ENCODE measurements around the gene TRIL. TPM values are rescaled to one million over a fixed set of nuclear protein-coding genes. Genes with fewer than 3 reads are reported as not detected.

Gene TRIL
- total and polyA plus RNA-seq, 2 experiments from 2014 or later: 0.95 to 4.5 TPM

GRCh38 chr7:28937619-28938018 lies 20.5 kb downstream of the TRIL start (continued):
- TF ChIP-seq, protein P1, sequence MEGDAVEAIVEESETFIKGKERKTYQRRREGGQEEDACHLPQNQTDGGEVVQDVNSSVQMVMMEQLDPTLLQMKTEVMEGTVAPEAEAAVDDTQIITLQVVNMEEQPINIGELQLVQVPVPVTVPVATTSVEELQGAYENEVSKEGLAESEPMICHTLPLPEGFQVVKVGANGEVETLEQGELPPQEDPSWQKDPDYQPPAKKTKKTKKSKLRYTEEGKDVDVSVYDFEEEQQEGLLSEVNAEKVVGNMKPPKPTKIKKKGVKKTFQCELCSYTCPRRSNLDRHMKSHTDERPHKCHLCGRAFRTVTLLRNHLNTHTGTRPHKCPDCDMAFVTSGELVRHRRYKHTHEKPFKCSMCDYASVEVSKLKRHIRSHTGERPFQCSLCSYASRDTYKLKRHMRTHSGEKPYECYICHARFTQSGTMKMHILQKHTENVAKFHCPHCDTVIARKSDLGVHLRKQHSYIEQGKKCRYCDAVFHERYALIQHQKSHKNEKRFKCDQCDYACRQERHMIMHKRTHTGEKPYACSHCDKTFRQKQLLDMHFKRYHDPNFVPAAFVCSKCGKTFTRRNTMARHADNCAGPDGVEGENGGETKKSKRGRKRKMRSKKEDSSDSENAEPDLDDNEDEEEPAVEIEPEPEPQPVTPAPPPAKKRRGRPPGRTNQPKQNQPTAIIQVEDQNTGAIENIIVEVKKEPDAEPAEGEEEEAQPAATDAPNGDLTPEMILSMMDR (conservative IDR thresholded peaks at IDR 0.05; ENCODE audit: low read depth in 2 of 2): no peak

- no peak overlapping the region for H3K4me2 ChIP-seq
- H3K36me3 ChIP-seq (ENCODE audit: insufficient read depth): no peaks in the 10 kb centered on the region
- no peak overlapping the region for H3K4me3 Mint-ChIP-seq
- H3K4me1 ChIP-seq (ENCODE audit: insufficient read depth): peaks cover 16% of the 10 kb centered on the region; the same call in 1 of the 2 replicates
- peaks cover 5% of the 10 kb centered on the region; the same call in 1 of the 3 replicates for H3K9me3 Mint-ChIP-seq
- no peaks in the 10 kb centered on the region for H4K20me1 ChIP-seq (replicated peaks; ENCODE audit: insufficient read depth)
- H3F3A ChIP-seq (replicated peaks; ENCODE audit: low read depth): no peaks in the 10 kb centered on the region
- no peak overlapping the region for H3K27ac ChIP-seq (ENCODE audit: low read depth)
- ATAC-seq (no peak), DNase-seq (ENCODE audit: low spot score) (no peak)
- no peak overlapping the region for H2AFZ ChIP-seq
- peaks cover 6% of the 10 kb centered on the region for H3K27me3 Mint-ChIP-seq (ENCODE audit: insufficient read depth, low read depth, poor library complexity)
- H3K79me2 ChIP-seq (replicated peaks; ENCODE audit: insufficient read depth): no peaks in the 10 kb centered on the region
- no peaks in the 10 kb centered on the region for H3K36me3 Mint-ChIP-seq (ENCODE audit: low read depth)
- no peak overlapping the region for H3K27ac Mint-ChIP-seq
- H3K9me2 ChIP-seq (ENCODE audit: insufficient read depth): 0 out of 2 replicates have a peak, but pooled peaks cover 10% of the 10 kb centered on the region
- H3K4me3 ChIP-seq: no peak overlapping the region
- H3K4me1 Mint-ChIP-seq: peaks cover 28% of the 10 kb centered on the region
- no peaks in the 10 kb centered on the region for H3K27me3 ChIP-seq (ENCODE audit: insufficient read depth)
- no peak for TF ChIP-seq STAT1 (IDR thresholded peaks at IDR 0.05; ENCODE audit: unreplicated experiment)
- no peak for TF ChIP-seq NANOG (IDR thresholded peaks at IDR 0.05; ENCODE audit: borderline replicate concordance)
- TF ChIP-seq, protein P2, sequence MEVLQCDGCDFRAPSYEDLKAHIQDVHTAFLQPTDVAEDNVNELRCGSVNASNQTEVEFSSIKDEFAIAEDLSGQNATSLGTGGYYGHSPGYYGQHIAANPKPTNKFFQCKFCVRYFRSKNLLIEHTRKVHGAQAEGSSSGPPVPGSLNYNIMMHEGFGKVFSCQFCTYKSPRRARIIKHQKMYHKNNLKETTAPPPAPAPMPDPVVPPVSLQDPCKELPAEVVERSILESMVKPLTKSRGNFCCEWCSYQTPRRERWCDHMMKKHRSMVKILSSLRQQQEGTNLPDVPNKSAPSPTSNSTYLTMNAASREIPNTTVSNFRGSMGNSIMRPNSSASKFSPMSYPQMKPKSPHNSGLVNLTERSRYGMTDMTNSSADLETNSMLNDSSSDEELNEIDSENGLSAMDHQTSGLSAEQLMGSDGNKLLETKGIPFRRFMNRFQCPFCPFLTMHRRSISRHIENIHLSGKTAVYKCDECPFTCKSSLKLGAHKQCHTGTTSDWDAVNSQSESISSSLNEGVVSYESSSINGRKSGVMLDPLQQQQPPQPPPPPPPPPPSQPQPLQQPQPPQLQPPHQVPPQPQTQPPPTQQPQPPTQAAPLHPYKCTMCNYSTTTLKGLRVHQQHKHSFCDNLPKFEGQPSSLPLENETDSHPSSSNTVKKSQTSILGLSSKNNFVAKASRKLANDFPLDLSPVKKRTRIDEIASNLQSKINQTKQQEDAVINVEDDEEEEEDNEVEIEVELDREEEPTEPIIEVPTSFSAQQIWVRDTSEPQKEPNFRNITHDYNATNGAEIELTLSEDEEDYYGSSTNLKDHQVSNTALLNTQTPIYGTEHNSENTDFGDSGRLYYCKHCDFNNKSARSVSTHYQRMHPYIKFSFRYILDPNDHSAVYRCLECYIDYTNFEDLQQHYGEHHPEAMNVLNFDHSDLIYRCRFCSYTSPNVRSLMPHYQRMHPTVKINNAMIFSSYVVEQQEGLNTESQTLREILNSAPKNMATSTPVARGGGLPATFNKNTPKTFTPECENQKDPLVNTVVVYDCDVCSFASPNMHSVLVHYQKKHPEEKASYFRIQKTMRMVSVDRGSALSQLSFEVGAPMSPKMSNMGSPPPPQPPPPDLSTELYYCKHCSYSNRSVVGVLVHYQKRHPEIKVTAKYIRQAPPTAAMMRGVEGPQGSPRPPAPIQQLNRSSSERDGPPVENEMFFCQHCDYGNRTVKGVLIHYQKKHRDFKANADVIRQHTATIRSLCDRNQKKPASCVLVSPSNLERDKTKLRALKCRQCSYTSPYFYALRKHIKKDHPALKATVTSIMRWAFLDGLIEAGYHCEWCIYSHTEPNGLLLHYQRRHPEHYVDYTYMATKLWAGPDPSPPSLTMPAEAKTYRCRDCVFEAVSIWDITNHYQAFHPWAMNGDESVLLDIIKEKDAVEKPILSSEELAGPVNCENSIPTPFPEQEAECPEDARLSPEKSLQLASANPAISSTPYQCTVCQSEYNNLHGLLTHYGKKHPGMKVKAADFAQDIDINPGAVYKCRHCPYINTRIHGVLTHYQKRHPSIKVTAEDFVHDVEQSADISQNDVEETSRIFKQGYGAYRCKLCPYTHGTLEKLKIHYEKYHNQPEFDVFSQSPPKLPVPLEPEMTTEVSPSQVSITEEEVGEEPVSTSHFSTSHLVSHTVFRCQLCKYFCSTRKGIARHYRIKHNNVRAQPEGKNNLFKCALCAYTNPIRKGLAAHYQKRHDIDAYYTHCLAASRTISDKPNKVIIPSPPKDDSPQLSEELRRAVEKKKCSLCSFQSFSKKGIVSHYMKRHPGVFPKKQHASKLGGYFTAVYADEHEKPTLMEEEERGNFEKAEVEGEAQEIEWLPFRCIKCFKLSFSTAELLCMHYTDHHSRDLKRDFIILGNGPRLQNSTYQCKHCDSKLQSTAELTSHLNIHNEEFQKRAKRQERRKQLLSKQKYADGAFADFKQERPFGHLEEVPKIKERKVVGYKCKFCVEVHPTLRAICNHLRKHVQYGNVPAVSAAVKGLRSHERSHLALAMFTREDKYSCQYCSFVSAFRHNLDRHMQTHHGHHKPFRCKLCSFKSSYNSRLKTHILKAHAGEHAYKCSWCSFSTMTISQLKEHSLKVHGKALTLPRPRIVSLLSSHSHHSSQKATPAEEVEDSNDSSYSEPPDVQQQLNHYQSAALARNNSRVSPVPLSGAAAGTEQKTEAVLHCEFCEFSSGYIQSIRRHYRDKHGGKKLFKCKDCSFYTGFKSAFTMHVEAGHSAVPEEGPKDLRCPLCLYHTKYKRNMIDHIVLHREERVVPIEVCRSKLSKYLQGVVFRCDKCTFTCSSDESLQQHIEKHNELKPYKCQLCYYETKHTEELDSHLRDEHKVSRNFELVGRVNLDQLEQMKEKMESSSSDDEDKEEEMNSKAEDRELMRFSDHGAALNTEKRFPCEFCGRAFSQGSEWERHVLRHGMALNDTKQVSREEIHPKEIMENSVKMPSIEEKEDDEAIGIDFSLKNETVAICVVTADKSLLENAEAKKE (CRISPR knock-in tag; IDR thresholded peaks at IDR 0.05): no peak
- TF ChIP-seq ETS1 (IDR thresholded peaks at IDR 0.05): no peak
- TF ChIP-seq REST (IDR thresholded peaks at IDR 0.05; ENCODE audit: unreplicated experiment): no peak
- no peak for TF ChIP-seq JUNB (IDR thresholded peaks at IDR 0.05; ENCODE audit: unreplicated experiment)
- TF ChIP-seq EZH2 (IDR thresholded peaks at IDR 0.05; ENCODE audit: low read depth, unreplicated experiment): no peak
- TF ChIP-seq ZNF114 (CRISPR knock-in tag; IDR thresholded peaks at IDR 0.05): no peak
- no peak for TF ChIP-seq CREB1 (CRISPR knock-in tag; IDR thresholded peaks at IDR 0.05; ENCODE audit: low read depth)
- TF ChIP-seq EZH2phosphoT487 (IDR thresholded peaks at IDR 0.05; ENCODE audit: unreplicated experiment): no peak
- TF ChIP-seq POLR2AphosphoS5 (IDR thresholded peaks at IDR 0.05; ENCODE audit: low read depth): no peak
- no peak for TF ChIP-seq ZNF331 (CRISPR knock-in tag; IDR thresholded peaks at IDR 0.05; ENCODE audit: low read depth)
These were observed 21.0 kb downstream of the TRIL start for GRCh38 chr7:28937103-28937502.

Data from GM23338 (cell line).